ENCODE measurements around the gene USH2A.

- TF ChIP-seq CTCF (IDR thresholded peaks at IDR 0.05) (no peak), EZH2 (IDR thresholded peaks at IDR 0.05) (no peak)
These were observed 253.9 kb downstream of the USH2A start for GRCh38 chr1:216169351-216169750.
